GM18861 (cell line): Measurements from ENCODE around the gene ZDHHC1.

Experiments used
- ATAC-seq: cut with Tn5 transposase; IDR thresholded peaks from one replicate; pipeline ENCODE4 v1.9.1; 2021; ENCODE audit not compliant: unreplicated experiment

The ZDHHC1 gene

GRCh38 chr16:67448580-67448979, 32.3 kb upstream of the ZDHHC1 start:
- ATAC-seq: no peak

DNA sequence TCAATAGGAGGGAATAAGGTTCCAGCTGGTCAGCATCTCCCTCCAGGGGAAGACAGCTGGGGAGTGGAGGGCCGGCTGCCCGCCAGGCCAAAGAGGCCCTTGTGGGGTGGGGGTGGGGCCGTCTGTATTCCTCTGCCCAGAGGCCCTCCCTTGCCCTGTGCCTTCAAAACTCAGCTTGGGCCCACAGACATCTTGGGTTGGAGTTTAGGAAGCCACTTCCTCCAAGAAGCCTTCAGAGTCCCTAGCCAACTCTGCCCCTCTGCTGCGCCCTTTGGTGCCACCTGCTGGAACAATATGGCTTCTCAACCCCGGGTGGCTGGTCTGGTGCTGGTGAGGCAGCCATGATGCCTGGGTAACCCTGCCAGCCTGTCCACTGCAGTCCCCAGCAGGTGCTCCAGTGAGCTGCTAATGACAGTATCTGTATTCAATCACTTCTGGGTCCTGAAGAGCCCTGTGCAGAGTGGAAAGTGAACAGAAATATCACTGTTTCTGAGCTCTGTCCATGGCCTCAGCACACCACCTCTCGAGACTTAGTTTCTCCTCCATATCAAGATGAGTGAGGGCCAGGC, 31.3 kb upstream of the ZDHHC1 start:
- no peak for ATAC-seq

DNA sequence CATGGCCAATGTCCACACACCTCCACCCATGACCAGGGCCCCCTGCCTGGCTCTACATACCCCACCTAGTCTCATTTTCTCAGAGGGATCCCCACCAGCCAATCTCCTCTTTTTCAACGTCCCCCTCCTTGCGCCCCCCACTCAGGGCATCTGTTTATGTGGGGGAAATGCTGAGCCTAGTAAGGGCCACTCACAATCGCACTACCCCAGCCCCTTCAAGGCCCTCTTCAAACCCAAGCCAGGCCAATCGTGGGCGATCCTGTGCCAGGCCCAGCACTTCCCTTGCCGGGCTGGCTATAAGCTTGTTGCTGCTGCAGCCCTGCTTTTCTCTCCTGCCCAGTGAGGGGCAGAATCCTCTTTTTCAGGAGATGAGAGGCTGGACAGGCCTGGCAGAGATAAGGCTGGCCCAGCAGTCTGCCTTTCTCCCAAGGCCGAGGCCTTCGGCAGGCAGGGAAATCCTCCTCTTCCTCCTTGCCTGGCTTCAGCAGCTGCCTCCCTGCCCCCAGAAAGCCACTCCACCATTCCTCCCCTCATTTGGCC, 30.8 kb upstream of the ZDHHC1 start:
- no peak for ATAC-seq

- ATAC-seq: no peak
Measured at GRCh38 chr16:67445913-67446907, 29.9 kb upstream of the ZDHHC1 start.

- no peak for ATAC-seq
Measured at GRCh38 chr16:67445441-67445912, 29.2 kb upstream of the ZDHHC1 start.

GRCh38 chr16:67445126-67445426, 28.8 kb upstream of the ZDHHC1 start:
- no peak for ATAC-seq

GRCh38 chr16:67444259-67445125, 28.2 kb upstream of the ZDHHC1 start:
- no peak for ATAC-seq

DNA sequence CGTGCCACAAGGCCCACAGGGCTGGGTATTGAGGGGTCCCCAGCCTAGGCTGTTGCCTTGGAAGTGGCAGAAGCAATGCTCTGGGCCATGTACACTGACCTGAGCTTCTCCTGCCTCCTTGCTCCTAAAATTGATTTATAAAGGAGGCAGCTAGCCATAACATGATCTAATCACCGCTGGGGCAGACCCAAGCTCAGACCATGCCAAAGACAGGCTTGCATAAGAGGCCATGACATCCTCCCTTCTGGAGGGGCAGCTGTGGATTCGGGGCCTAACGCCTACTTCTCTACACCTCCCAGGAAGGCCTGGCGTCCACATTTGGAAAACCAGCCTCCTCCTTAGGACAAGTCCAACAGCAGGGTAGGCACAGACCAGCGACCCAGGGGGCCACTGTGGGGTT, 27.0 kb upstream of the ZDHHC1 start:
- ATAC-seq: no peak

DNA sequence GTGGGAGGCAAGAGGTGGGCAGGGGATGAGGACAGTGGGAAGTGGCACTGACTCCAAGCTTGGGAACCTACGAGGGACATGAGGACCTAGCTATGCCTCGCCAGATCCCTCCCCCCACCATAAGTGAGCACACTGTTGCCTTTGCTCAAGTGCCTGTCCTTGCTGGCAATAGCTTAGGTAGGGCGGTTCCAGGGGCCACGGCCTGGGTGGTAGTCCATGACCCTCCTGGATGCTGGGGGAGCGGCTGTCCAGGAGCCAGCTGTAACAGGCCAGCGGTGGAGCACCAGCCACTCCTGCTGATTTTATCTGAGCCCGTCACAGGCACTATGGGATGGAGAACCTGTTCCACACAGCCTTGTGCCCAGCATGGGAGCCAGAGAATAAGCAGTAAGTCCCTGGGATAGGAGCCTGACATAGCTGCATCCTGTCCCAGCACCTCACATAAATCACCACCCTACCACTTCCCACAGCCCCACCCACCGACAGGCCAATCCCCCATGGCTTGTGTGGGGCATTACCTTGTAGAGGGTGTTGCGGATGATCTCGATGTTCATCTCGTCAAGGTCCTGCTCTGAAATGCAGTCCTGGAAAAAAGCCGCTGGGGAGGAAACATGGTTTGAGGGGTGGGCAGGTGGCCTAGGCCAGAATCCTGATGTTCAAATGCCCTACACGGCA, 26.4 kb upstream of the ZDHHC1 start:
- no peak for ATAC-seq

DNA sequence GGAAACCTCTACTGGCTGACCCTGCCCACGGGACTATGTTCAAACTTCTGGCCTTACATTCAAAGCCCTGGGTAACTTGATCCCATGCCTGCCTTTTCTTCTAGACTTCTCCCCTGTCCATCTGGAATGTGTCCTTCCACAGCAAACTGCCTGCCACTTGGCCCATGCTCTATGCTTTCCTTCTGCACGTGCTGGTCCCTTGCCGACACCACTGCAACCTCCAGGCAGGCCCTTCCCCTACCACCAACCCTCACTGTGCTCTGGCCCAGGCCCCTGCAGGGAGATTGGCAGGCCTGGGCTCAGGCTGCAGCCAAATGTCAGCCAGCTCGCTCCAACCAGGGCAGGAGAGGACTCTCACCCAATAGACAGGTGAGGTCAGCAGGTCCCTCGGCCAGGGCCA, 25.6 kb upstream of the ZDHHC1 start:
- ATAC-seq: no peak

- ATAC-seq: no peak
Measured at GRCh38 chr16:67441271-67441753, 25.0 kb upstream of the ZDHHC1 start.

DNA sequence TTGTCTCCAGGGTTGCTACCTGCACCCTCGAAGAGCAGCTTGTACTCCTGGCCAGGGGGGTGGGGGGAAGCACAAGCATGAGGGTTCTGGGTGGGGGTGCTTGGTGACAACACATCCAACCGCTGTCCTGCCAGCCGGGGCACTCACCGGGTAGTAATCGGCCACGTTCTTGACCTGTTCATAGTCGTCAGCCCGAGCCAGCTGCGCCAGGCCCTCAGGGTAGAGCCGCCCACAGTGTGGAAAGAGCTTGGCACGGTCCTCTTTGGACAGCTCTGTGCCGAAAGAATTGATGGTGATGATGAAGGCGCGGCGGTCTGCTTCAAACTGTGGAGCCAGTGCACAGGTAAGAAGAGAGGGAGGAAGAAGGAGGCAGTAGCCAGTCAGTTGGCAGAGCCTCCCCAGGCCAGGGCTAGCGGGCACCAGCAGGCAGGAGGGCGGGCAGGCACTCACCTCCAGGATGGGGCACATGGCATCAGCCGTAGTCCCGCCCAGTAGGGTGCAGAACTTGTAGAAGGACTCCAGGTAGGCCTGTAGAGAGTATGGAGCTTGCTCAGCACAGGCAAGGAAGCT, 22.6 kb upstream of the ZDHHC1 start:
- ATAC-seq: no peak

DNA sequence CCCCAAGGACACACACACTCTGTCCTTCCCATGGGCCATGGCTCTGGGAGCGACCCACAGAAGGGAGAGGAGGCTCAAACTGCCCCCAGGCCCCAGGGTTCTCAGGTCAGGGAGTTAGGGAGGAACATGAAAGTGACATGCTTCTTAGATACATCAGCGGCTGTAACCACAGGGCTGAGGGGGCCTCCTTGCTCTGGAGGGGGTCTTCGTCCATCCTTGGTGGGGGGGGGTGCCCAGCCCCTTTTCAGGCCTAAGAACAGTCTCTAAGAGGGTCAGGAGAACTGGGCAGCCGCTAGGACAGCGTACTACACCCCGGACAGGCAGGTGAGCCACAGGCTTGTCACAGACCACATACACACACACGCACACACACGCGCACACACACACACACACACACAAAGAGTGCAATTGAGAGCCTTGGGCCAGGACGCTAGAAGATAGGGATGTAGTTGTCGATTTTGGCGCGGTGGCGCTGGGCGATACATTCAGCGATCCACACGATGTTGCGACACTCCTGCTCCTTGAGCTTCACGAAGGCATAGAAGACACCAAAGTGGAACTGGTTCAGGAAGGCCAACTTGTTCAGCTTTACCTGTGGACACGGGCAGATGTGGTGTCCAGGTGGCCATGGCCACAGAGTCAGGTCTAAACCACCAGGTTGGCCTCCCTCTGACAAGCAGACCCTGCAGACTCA, 22.0 kb upstream of the ZDHHC1 start:
- no peak for ATAC-seq

GRCh38 chr16:67437513-67437912, 21.2 kb upstream of the ZDHHC1 start:
- ATAC-seq: no peak

- no peak for ATAC-seq
Measured at GRCh38 chr16:67436640-67437193, 20.4 kb upstream of the ZDHHC1 start.

DNA sequence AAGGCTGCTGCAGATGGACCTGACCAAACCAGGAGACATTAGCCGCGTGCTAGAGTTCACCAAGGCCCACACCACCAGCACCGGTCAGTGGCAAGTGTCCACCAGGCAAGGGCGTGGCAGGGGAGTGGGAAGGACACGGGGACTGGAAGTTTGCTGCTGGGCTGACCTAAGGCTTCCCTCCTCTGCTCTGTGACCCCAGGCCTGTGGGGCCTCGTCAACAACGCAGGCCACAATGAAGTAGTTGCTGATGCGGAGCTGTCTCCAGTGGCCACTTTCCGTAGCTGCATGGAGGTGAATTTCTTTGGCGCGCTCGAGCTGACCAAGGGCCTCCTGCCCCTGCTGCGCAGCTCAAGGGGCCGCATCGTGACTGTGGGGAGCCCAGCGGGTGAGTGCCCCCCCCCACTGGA, 19.5 kb upstream of the ZDHHC1 start:
- ATAC-seq: no peak

DNA sequence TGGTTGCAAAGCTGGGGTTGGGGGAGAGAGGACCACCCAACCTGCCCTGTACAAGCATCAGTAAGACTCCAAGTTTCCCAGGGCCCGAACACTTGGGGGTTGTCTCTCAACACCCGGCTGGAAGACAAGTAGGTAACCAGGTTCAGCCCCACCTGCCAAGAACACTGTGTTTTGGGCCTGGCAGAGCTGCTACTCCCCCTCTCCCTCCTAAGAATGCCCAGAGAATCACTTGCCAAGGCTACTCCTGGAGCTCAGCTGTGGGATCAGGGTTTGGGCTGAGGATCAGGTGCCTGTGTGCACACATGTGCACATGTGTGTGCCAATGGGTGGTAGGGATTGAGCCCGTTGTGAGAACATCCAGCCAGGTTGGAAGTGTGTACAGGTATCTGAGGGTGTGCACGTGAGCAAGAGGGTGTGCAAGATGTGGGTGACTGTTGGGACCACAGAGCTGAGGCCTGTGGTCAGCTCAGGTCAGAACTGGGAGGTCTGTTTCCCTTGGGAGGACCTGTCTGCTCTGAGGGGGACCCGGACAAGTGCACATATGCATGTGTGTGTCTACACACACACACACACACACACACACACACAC, 16.9 kb upstream of the ZDHHC1 start:
- ATAC-seq: no peak

DNA sequence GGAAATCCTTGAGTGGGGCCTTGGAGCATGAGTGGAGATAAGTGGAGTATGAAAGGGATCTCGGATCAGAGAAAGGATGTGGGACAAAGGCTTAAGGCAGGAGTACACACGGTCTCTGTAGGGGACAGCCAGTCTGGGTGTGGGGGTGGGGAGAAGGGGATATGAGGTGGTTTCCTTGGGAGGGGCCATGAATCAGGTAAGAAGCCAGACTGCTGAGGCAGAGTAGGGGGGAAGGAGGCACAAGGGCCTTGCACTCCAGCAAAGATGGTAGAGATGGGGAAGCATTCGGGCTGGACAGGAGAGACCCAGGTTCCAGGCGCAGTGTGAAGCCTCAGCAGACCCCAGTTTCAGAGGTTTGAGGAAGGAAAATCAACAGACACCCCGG, 16.2 kb upstream of the ZDHHC1 start:
- no peak for ATAC-seq
